ENCODE results near the gene SIGLEC5.

DNA sequence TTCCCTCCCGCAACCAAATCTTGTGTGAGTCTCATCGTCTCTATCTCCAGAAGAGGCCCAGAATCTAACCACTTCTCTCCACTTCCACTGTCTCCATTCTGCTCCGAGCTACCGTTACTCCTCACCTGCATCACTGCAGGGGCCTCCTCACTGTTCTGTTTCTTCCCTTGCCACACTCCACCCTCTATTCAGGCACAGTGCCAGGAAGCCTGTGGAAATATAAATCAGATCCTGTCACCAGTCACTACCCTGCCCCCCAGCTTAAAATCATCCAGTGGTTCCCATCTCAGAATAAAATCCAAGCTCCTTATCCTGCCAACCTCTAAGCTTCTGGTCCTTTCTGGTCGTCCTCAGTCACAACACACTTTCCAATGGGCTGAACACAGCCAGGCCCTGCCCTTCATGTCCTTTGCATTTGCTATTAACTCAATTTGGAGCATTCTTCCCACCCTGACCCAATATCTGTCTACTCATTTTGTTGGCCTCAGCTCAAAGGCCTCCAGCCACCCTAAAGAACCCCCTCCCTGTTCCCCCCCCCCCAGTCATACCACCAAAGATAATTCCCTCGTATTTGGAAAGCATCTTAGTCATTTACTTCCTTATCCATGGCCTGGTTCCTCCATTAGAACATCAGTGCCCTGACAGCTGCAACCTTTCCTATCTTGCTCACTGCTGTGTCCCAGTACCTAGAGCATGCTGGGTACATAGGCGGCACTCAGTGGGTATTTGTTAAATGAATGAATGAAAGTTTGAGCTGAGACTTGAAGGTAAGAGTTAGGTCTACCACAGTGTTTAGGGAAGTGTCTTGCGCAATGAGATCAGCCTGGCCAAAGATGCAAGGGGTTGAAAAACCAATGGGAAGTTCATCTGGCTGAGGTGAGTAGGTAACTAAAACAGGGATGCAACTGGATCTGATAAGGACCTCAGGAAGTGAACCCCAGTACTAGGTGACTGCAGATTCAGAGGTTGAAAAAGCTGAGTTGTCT lies 34.7 kb downstream of the SIGLEC5 start:
- TF ChIP-seq EP300 (IDR thresholded peaks at IDR 0.05) (no peak), POLR2AphosphoS5 (IDR thresholded peaks at IDR 0.05) (no peak)
- TF ChIP-seq, protein P1, sequence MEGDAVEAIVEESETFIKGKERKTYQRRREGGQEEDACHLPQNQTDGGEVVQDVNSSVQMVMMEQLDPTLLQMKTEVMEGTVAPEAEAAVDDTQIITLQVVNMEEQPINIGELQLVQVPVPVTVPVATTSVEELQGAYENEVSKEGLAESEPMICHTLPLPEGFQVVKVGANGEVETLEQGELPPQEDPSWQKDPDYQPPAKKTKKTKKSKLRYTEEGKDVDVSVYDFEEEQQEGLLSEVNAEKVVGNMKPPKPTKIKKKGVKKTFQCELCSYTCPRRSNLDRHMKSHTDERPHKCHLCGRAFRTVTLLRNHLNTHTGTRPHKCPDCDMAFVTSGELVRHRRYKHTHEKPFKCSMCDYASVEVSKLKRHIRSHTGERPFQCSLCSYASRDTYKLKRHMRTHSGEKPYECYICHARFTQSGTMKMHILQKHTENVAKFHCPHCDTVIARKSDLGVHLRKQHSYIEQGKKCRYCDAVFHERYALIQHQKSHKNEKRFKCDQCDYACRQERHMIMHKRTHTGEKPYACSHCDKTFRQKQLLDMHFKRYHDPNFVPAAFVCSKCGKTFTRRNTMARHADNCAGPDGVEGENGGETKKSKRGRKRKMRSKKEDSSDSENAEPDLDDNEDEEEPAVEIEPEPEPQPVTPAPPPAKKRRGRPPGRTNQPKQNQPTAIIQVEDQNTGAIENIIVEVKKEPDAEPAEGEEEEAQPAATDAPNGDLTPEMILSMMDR (IDR thresholded peaks at IDR 0.05): no peak

Measured in gastroesophageal sphincter (tissue), 3 donors.